ENCODE measurements around the gene PPARGC1A.

Gene PPARGC1A

GRCh38 chr4:23768541-23768940, 121.3 kb downstream of the PPARGC1A start:
- DNase-seq = no peak

- DNase-seq = no peak
These were observed 123.5 kb downstream of the PPARGC1A start for GRCh38 chr4:23766344-23766743.

- DNase-seq = no peak
These were observed 126.3 kb downstream of the PPARGC1A start for GRCh38 chr4:23763559-23763958.

- no peak for DNase-seq
These were observed 127.3 kb downstream of the PPARGC1A start for GRCh38 chr4:23762551-23762950.

- no peak for DNase-seq
These were observed 130.8 kb downstream of the PPARGC1A start for GRCh38 chr4:23759066-23759465.

GRCh38 chr4:23754688-23755087, 135.2 kb downstream of the PPARGC1A start:
- no peak for DNase-seq

GRCh38 chr4:23750125-23750524, 139.7 kb downstream of the PPARGC1A start:
- DNase-seq = no peak

- no peak for DNase-seq
These were observed 142.5 kb downstream of the PPARGC1A start for GRCh38 chr4:23747281-23747735.

GRCh38 chr4:23746672-23747071, 143.2 kb downstream of the PPARGC1A start:
- DNase-seq = no peak

- DNase-seq = no peak
These were observed 143.8 kb downstream of the PPARGC1A start for GRCh38 chr4:23746027-23746426.

GRCh38 chr4:23745377-23745776, 144.5 kb downstream of the PPARGC1A start:
- no peak for DNase-seq
